Cardiac muscle cell (in vitro differentiated cells and primary cell): ENCODE results near the gene CDH23. TPM values are rescaled to one million over a fixed set of nuclear protein-coding genes. Genes with fewer than 3 reads are reported as not detected.

ENCODE experiments used
- DNase-seq, 2 donors: peaks; one replicate each; pipeline versions ENCODE4 v3.0.0 to v3.0.0-alpha.2; 2010 to 2017; ENCODE audit warnings: low read depth in 1 of 2, low spot score in 1 of 2
- H3K27ac ChIP-seq: fragments of 200-600 bp; sonication (generic); 2 replicates; pipeline ENCODE4 v1.5.1; 2016
- H3K27me3 ChIP-seq: fragments of 200-600 bp; sonication (generic); 2 replicates; pipeline ENCODE4 v1.6.0; 2016; ENCODE audit warnings: control low read depth
- H3K36me3 ChIP-seq: fragments of 200-600 bp; sonication (generic); 2 replicates; pipeline ENCODE4 v1.5.1; 2016; ENCODE audit warnings: control low read depth
- H3K4me1 ChIP-seq: fragments of 200-600 bp; sonication (generic); 2 replicates; pipeline ENCODE4 v1.8.1; 2017; ENCODE audit warnings: low read depth, mild to moderate bottlenecking, mixed run types
- H3K4me3 ChIP-seq: fragments of 200-600 bp; sonication (generic); 2 replicates; pipeline ENCODE4 v1.5.1; 2016; ENCODE audit warnings: mild to moderate bottlenecking
- H3K9me3 ChIP-seq: fragments of 200-600 bp; sonication (generic); 2 replicates; pipeline ENCODE4 v1.5.1; 2017; ENCODE audit warnings: low read depth, mild to moderate bottlenecking, control low read depth
- polyA plus RNA-seq: library from polyadenylated mRNA; unstranded; fragments of >200 nt; fragmentation: Nextera tagmentation; extraction: Ambion mirVana; gene quantifications from 2 replicates; pipeline ENCODE4 v1.2.1, GENCODE V29; 2016
- total RNA-seq: library from RNA; depleted of rRNA; stranded (reverse); fragments of >200 nt; gene quantifications from 2 replicates; pipeline ENCODE4 v1.2.3, GENCODE V29; 2016
- TF ChIP-seq, protein P1 (sequence below): IDR thresholded peaks from 2 replicates; pipeline ENCODE4 v1.5.1; 2012; ENCODE audit warnings: low read depth, mild to moderate bottlenecking, low read length

The CDH23 gene
- total and polyA plus RNA-seq, 2 experiments from 2014 or later, result 0.05 to 0.51 TPM

GRCh38 chr10:71424496-71425194 is 27.9 kb downstream of the CDH23 start:
- Histone ChIP-seq H3K4me3 (no peak overlapping the region), H3K36me3 (no peaks in the 10 kb centered on the region), H3K27ac (no peak overlapping the region), H3K4me1 (no peaks in the 10 kb centered on the region), H3K27me3 (no peaks in the 10 kb centered on the region), H3K9me3 (no peaks in the 10 kb centered on the region)
- no peak for DNase-seq
- TF ChIP-seq, protein P1, sequence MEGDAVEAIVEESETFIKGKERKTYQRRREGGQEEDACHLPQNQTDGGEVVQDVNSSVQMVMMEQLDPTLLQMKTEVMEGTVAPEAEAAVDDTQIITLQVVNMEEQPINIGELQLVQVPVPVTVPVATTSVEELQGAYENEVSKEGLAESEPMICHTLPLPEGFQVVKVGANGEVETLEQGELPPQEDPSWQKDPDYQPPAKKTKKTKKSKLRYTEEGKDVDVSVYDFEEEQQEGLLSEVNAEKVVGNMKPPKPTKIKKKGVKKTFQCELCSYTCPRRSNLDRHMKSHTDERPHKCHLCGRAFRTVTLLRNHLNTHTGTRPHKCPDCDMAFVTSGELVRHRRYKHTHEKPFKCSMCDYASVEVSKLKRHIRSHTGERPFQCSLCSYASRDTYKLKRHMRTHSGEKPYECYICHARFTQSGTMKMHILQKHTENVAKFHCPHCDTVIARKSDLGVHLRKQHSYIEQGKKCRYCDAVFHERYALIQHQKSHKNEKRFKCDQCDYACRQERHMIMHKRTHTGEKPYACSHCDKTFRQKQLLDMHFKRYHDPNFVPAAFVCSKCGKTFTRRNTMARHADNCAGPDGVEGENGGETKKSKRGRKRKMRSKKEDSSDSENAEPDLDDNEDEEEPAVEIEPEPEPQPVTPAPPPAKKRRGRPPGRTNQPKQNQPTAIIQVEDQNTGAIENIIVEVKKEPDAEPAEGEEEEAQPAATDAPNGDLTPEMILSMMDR, result no peak

DNA sequence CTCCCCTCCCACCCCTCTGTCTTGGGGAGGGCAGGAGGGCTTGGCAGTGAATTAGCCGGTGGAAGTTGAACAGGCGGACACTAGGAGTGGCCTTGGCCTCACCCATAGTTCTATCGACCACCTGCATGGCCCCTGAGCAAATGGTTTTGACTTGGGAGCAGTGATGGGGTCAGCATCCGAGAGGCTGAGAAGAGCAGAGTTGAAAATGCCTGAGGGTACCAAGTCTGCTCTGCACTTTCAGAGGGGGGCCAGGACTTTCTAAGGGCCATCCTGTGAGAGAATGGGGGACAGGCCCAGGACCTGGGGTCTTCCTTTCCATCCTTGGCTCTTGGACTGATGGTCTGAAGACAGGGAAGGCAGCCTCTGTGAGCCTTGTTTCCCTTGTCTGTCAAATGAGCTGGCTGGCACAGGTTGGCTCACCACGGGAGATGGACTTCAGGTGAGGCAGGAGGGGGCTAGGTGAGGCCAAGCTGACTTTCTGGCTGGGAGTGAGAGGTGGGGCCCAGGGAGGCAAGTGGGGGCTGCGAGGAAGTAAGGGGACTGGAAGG is 29.4 kb downstream of the CDH23 start:
- H3K27ac ChIP-seq, result no peak overlapping the region
- no peaks in the 10 kb centered on the region for H3K9me3 ChIP-seq
- no peak overlapping the region for H3K4me3 ChIP-seq
- no peak for DNase-seq
- H3K36me3 ChIP-seq, result no peaks in the 10 kb centered on the region
- no peaks in the 10 kb centered on the region for H3K27me3 ChIP-seq
- H3K4me1 ChIP-seq, result no peaks in the 10 kb centered on the region
- TF ChIP-seq, protein P1, result no peak

DNA sequence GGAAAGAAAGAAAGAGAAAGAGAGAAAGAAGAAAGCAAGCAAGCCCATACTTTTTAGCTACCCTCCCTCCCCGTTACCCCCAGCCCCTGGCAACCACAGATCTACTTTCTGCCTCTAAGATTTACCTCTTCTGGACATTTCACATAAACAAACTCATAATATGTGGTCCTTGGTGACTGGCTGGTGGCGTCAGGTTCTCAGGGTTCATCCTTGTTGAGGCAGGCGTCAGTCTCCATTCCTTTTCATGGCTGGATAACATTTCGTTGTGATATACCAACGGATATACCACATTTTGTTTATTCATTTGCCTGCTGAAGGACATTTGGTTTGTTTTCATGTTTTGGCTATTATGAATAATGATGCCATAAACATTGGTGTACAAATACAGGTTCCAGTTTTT is 30.5 kb downstream of the CDH23 start:
- Histone ChIP-seq H3K36me3 (no peaks in the 10 kb centered on the region), H3K4me1 (no peaks in the 10 kb centered on the region), H3K9me3 (no peaks in the 10 kb centered on the region), H3K27ac (no peak overlapping the region), H3K27me3 (no peaks in the 10 kb centered on the region), H3K4me3 (no peak overlapping the region)
- no peak for DNase-seq
- TF ChIP-seq, protein P1, result no peak

- Histone ChIP-seq H3K27me3 (no peaks in the 10 kb centered on the region), H3K4me1 (no peaks in the 10 kb centered on the region), H3K27ac (no peak overlapping the region), H3K9me3 (no peaks in the 10 kb centered on the region), H3K4me3 (no peak overlapping the region), H3K36me3 (no peaks in the 10 kb centered on the region)
- DNase-seq, result no peak
- TF ChIP-seq, protein P1, result no peak
These were observed 32.6 kb downstream of the CDH23 start for GRCh38 chr10:71429304-71429703.

DNA sequence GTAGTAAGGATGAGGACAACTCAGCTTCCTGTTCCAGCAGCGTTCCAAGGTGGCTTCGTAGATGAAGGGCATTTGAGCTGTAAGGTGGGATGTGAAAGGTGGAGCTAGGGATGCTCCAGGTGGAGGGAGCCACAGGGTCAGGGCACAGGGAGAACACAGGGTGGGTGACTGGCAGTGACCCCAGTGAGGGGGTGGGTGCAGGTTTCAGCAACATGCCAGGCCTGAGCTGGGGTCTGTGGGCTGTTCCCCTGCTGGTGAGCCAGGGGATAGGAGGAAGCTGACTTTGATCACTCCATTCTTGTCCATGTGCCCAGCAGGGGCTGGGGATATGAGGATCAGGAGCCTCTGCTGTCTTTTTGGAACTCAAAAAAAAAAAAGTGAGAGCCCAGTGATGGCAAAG is 33.2 kb downstream of the CDH23 start:
- DNase-seq, result no peak
- Histone ChIP-seq H3K9me3 (no peaks in the 10 kb centered on the region), H3K4me1 (no peaks in the 10 kb centered on the region), H3K27me3 (no peaks in the 10 kb centered on the region), H3K27ac (no peak overlapping the region), H3K4me3 (no peak overlapping the region), H3K36me3 (no peaks in the 10 kb centered on the region)
- TF ChIP-seq, protein P1, result peak; percentile 12
